ENCODE data around the gene ATP2B1. TPM values are rescaled to one million over a fixed set of nuclear protein-coding genes. Genes with fewer than 3 reads are reported as not detected.

ATP2B1 gene
- total RNA-seq, 4 donors from 2014 or later: 21.9 to 47.7 (median 42.1) TPM

DNA sequence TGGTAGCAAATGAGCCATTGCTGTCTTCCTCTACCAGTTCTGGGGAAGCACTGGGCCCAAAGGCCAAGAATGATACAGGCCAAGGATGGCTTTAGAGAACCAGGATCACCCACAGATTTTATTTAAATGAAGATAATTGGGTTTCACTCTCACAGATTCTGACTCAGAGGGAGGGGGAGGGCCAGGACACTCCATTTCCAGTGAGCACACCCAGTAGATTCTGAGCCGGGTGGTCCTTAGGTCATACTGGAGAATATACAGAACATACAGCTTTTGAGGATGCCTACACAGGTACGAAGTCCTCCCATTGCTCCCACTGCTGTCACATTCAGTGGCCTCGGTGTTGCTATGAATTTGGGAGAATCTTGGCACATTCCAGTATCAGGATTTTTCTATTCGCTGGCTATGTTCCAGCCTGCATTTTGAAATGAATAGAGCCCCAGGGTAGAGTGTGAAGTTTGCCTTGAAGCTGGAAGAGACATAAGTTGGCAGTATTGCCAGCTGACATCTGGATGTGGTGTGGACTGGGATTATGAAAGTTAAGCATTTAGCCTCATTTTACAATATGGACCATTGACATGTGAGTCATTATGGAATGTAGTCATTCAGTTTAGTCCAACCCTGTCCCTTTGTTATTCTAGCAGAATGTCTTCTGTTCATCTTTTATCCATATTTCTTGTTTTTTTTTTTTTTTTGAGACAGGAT, 137.0 kb downstream of the ATP2B1 start:
- H3K27ac ChIP-seq: no peak overlapping the region
- TF ChIP-seq EP300 (IDR thresholded peaks at IDR 0.05) (no peak), POLR2A (IDR thresholded peaks at IDR 0.05) (no peak)
- no peak overlapping the region for H3K4me3 ChIP-seq
- DNase-seq (ENCODE audit: low spot score in 2 of 2): no peak
- H3K36me3 ChIP-seq: no peaks in the 10 kb centered on the region
- WGBS, 2 donors: 86 to 88% methylated on average over 4 of the region's 4 CpGs
- H3K4me1 ChIP-seq: peaks cover 0 to 9% (median 0%) of the 10 kb centered on the region in 4 donors
- no peaks in the 10 kb centered on the region for H3K9me3 ChIP-seq
- H3K27me3 ChIP-seq: no peaks in the 10 kb centered on the region

DNA sequence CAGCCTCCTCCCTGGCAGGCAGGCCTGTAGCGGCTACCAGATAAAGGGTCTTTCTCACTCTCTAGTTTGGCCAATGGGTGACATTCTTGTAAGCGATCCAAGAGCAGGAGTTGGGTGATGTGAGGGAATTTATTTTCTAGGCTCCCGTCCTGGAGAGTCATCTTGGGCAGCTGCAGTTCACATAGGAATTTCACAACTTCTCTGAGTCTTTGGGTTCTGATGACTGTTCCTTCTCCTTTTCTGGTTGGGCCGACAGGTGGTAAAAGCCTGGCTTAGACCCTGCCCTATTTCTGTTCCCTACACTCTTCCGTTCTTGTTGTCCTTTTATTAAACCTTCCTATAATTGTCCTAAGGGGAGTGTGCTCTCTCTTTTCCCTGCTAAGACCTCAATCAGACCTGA, 140.2 kb downstream of the ATP2B1 start:
- Histone ChIP-seq H3K36me3 (no peaks in the 10 kb centered on the region), H3K9me3 (no peaks in the 10 kb centered on the region), H3K4me3 (no peak overlapping the region), H3K27ac (no peak overlapping the region), H3K27me3 (no peaks in the 10 kb centered on the region), H3K4me1 (no peaks in the 10 kb centered on the region)
- DNase-seq (ENCODE audit: low spot score in 2 of 2): no peak
- WGBS, 2 donors: 79 to 82% methylated on average over 5 of the region's 5 CpGs
- TF ChIP-seq, protein P1, sequence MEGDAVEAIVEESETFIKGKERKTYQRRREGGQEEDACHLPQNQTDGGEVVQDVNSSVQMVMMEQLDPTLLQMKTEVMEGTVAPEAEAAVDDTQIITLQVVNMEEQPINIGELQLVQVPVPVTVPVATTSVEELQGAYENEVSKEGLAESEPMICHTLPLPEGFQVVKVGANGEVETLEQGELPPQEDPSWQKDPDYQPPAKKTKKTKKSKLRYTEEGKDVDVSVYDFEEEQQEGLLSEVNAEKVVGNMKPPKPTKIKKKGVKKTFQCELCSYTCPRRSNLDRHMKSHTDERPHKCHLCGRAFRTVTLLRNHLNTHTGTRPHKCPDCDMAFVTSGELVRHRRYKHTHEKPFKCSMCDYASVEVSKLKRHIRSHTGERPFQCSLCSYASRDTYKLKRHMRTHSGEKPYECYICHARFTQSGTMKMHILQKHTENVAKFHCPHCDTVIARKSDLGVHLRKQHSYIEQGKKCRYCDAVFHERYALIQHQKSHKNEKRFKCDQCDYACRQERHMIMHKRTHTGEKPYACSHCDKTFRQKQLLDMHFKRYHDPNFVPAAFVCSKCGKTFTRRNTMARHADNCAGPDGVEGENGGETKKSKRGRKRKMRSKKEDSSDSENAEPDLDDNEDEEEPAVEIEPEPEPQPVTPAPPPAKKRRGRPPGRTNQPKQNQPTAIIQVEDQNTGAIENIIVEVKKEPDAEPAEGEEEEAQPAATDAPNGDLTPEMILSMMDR (IDR thresholded peaks at IDR 0.05): no peak
- no peak for TF ChIP-seq POLR2A (IDR thresholded peaks at IDR 0.05)
- no peak for TF ChIP-seq EP300 (IDR thresholded peaks at IDR 0.05)

DNA sequence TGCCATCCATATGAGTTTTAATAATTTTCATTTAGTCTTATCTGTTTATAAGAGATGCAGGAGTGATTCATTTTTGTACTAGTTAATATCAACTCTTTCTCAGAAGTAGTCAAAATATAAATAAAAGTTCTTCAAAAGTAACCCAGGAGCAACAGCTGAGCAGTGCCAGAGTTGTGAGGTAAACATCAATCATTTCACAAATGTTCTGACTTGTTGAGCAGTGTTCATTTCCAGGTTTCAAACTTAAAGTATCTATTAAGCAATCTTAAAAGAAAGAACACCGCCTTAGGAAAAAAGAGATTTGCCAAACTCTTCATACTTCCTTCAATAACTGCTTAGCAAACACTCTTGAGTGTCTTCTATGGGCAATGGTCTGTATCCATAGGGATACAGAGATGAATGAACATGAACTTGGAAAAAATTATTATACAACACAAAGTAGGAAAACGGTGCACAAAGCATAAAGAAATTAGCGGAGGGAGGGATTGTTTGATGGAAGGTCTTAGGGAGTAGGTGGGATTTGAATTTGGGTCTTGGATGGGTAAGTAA, 140.9 kb downstream of the ATP2B1 start:
- no peaks in the 10 kb centered on the region for H3K4me1 ChIP-seq

DNA sequence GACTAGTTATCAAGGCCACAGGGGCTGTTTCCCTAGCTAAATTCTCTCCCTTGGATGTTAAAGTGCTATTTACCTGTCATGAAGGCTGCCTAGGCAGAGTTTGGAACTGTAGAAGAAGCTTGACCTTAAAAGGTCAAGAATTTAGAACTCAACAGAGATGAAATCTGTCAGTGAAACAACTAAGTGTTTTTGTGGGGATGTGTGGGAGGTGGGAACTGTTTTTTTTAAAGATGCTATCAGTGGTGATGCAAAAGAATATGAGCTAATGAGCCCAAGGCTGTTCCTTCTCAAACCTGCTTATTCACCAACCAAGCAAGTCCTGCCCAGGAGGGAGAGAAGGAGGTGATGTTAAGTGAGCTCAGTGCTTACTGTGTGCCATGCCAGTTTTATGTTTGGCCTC, 142.0 kb downstream of the ATP2B1 start:
- Histone ChIP-seq H3K27ac (no peak overlapping the region), H3K4me1 (no peaks in the 10 kb centered on the region), H3K36me3 (no peaks in the 10 kb centered on the region), H3K9me3 (no peaks in the 10 kb centered on the region), H3K27me3 (no peaks in the 10 kb centered on the region), H3K4me3 (no peak overlapping the region)
- TF ChIP-seq, protein P1 (IDR thresholded peaks at IDR 0.05): no peak
- no peak for TF ChIP-seq EP300 (IDR thresholded peaks at IDR 0.05)
- no peak for TF ChIP-seq POLR2A (IDR thresholded peaks at IDR 0.05)
- no peak for DNase-seq (ENCODE audit: low spot score in 2 of 2)

More for the DNA sequence above, 140.9 kb downstream of the ATP2B1 start:
- Histone ChIP-seq H3K27me3 (no peaks in the 10 kb centered on the region), H3K36me3 (no peaks in the 10 kb centered on the region), H3K4me3 (no peak overlapping the region), H3K9me3 (no peaks in the 10 kb centered on the region), H3K27ac (no peak overlapping the region)
- TF ChIP-seq EP300 (IDR thresholded peaks at IDR 0.05): no peak
- TF ChIP-seq, protein P1 (IDR thresholded peaks at IDR 0.05): no peak
- no peak for TF ChIP-seq POLR2A (IDR thresholded peaks at IDR 0.05)
- WGBS, 2 donors: 88 to 93% methylated on average over 3 of the region's 3 CpGs
- DNase-seq (ENCODE audit: low spot score in 2 of 2): no peak

DNA sequence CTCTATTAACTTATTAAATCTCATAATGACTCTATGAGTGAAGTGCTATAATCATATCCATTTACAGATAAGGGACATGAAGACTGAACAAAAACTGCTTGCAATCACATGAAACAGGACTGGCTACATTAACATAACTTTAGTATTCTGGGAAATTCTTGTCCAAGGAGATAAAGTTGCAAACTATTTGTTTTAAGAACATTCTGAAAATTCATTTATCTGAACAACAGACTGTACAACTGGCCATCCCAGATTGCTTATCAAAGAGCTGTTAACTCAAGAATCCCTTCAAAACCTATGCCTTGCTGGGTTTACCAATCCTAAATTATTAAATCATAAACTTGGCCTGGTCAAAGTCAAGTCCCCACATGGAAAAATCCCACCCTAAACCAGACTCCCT, 143.6 kb downstream of the ATP2B1 start:
- Histone ChIP-seq H3K4me3 (no peak overlapping the region), H3K4me1 (no peaks in the 10 kb centered on the region), H3K36me3 (no peaks in the 10 kb centered on the region), H3K27ac (no peak overlapping the region), H3K27me3 (no peaks in the 10 kb centered on the region), H3K9me3 (no peaks in the 10 kb centered on the region)
- no peak for DNase-seq (ENCODE audit: low spot score in 2 of 2)
- TF ChIP-seq EP300 (IDR thresholded peaks at IDR 0.05) (no peak), POLR2A (IDR thresholded peaks at IDR 0.05) (no peak)
- TF ChIP-seq, protein P1 (IDR thresholded peaks at IDR 0.05): no peak
